Cardiac muscle cell (in vitro differentiated cells and primary cell): ENCODE measurements around the gene GPI. TPM values are rescaled to one million over a fixed set of nuclear protein-coding genes. Genes with fewer than 3 reads are reported as not detected.
A peak's percentile ranks its signal among the peaks of the same experiment; 100 is the strongest.

Source experiments
- DNase-seq, 2 donors: peaks; one replicate each; pipeline versions ENCODE4 v3.0.0 to v3.0.0-alpha.2; 2010 to 2017; ENCODE audit warnings: low read depth in 1 of 2, low spot score in 1 of 2
- H3K27ac ChIP-seq: fragments of 200-600 bp; sonication (generic); 2 replicates; pipeline ENCODE4 v1.5.1; 2016
- H3K27me3 ChIP-seq: fragments of 200-600 bp; sonication (generic); 2 replicates; pipeline ENCODE4 v1.6.0; 2016; ENCODE audit warnings: control low read depth
- H3K36me3 ChIP-seq: fragments of 200-600 bp; sonication (generic); 2 replicates; pipeline ENCODE4 v1.5.1; 2016; ENCODE audit warnings: control low read depth
- H3K4me1 ChIP-seq: fragments of 200-600 bp; sonication (generic); 2 replicates; pipeline ENCODE4 v1.8.1; 2017; ENCODE audit warnings: low read depth, mild to moderate bottlenecking, mixed run types
- H3K4me3 ChIP-seq: fragments of 200-600 bp; sonication (generic); 2 replicates; pipeline ENCODE4 v1.5.1; 2016; ENCODE audit warnings: mild to moderate bottlenecking
- H3K9me3 ChIP-seq: fragments of 200-600 bp; sonication (generic); 2 replicates; pipeline ENCODE4 v1.5.1; 2017; ENCODE audit warnings: low read depth, mild to moderate bottlenecking, control low read depth
- CTCF ChIP-seq: IDR thresholded peaks from 2 replicates; pipeline ENCODE4 v1.5.1; 2012; ENCODE audit warnings: low read depth, mild to moderate bottlenecking, low read length
- polyA plus RNA-seq: library from polyadenylated mRNA; unstranded; fragments of >200 nt; fragmentation: Nextera tagmentation; extraction: Ambion mirVana; gene quantifications from 2 replicates; pipeline ENCODE4 v1.2.1, GENCODE V29; 2016
- total RNA-seq: library from RNA; depleted of rRNA; stranded (reverse); fragments of >200 nt; gene quantifications from 2 replicates; pipeline ENCODE4 v1.2.3, GENCODE V29; 2016

Gene GPI
- total and polyA plus RNA-seq, 2 experiments from 2014 or later: 618 to 862 TPM

GRCh38 chr19:34359140-34359953, 5.6 kb upstream of the GPI start:
- TF ChIP-seq CTCF: peak; percentile 69
- no peaks in the 10 kb centered on the region for H3K27me3 ChIP-seq
- peak; percentile 95 to 99 for DNase-seq
- no peaks in the 10 kb centered on the region for H3K9me3 ChIP-seq
- H3K27ac ChIP-seq: peak overlapping the region; percentile 76
- peaks cover 11% of the 10 kb centered on the region for H3K4me1 ChIP-seq
- H3K4me3 ChIP-seq: peak overlapping the region; percentile 5
- no peaks in the 10 kb centered on the region for H3K36me3 ChIP-seq

- TF ChIP-seq CTCF: no peak
- H3K9me3 ChIP-seq: no peaks in the 10 kb centered on the region
- H3K27me3 ChIP-seq: no peaks in the 10 kb centered on the region
- H3K27ac ChIP-seq: peak overlapping the region; percentile 76
- H3K4me3 ChIP-seq: peak overlapping the region; percentile 5
- H3K36me3 ChIP-seq: no peaks in the 10 kb centered on the region
- no peak for DNase-seq
- H3K4me1 ChIP-seq: peaks cover 11% of the 10 kb centered on the region
Measured at GRCh38 chr19:34359954-34360315, 5.1 kb upstream of the GPI start.

GRCh38 chr19:34360354-34360909, 4.6 kb upstream of the GPI start:
- DNase-seq: no peak
- TF ChIP-seq CTCF: no peak
- Histone ChIP-seq H3K9me3 (no peaks in the 10 kb centered on the region), H3K27ac (peak overlapping the region; percentile 76), H3K4me3 (no peak overlapping the region), H3K27me3 (no peaks in the 10 kb centered on the region), H3K4me1 (peaks cover 11% of the 10 kb centered on the region), H3K36me3 (no peaks in the 10 kb centered on the region)

- Histone ChIP-seq H3K36me3 (peaks cover 14% of the 10 kb centered on the region), H3K27me3 (no peaks in the 10 kb centered on the region), H3K4me3 (no peak overlapping the region), H3K9me3 (no peaks in the 10 kb centered on the region), H3K27ac (peak overlapping the region; percentile 74), H3K4me1 (peaks cover 23% of the 10 kb centered on the region)
- TF ChIP-seq CTCF: no peak
- DNase-seq: no peak
Measured at GRCh38 chr19:34362679-34363069, 2.3 kb upstream of the GPI start.

GRCh38 chr19:34363094-34363493, 1.9 kb upstream of the GPI start:
- TF ChIP-seq CTCF: no peak
- Histone ChIP-seq H3K36me3 (peaks cover 17% of the 10 kb centered on the region), H3K27ac (peak overlapping the region; percentile 74), H3K9me3 (no peaks in the 10 kb centered on the region), H3K27me3 (no peaks in the 10 kb centered on the region), H3K4me1 (peaks cover 23% of the 10 kb centered on the region), H3K4me3 (no peak overlapping the region)
- DNase-seq: peak in 1 of 2 donors; percentile 18
